Measurements from ENCODE around the gene UNC119. TPM values are rescaled to one million over a fixed set of nuclear protein-coding genes. Genes with fewer than 3 reads are reported as not detected.

Gene UNC119
- total RNA-seq, 2 donors from 2014 or later, result 39.1 to 67.7 TPM

GRCh38 chr17:28541439-28541838 lies 11.0 kb downstream of the UNC119 start:
- Mint-ChIP-seq H3K4me3 (no peak overlapping the region), H3K36me3 (ENCODE audit: low read depth) (no peaks in the 10 kb centered on the region), H3K4me1 (no peaks in the 10 kb centered on the region), H3K27me3 (no peaks in the 10 kb centered on the region), H3K27ac (no peak overlapping the region), H3K9me3 (no peaks in the 10 kb centered on the region)
- ATAC-seq (replicated peaks), result no peak

- H3K4me3 Mint-ChIP-seq, result no peak overlapping the region
- H3K4me1 Mint-ChIP-seq, result no peaks in the 10 kb centered on the region
- no peaks in the 10 kb centered on the region for H3K27me3 Mint-ChIP-seq
- no peaks in the 10 kb centered on the region for H3K36me3 Mint-ChIP-seq (ENCODE audit: low read depth)
- ATAC-seq (replicated peaks), result peak; percentile 9
- no peaks in the 10 kb centered on the region for H3K9me3 Mint-ChIP-seq
- no peak overlapping the region for H3K27ac Mint-ChIP-seq
Measured at GRCh38 chr17:28540231-28540630, 12.2 kb downstream of the UNC119 start.

DNA sequence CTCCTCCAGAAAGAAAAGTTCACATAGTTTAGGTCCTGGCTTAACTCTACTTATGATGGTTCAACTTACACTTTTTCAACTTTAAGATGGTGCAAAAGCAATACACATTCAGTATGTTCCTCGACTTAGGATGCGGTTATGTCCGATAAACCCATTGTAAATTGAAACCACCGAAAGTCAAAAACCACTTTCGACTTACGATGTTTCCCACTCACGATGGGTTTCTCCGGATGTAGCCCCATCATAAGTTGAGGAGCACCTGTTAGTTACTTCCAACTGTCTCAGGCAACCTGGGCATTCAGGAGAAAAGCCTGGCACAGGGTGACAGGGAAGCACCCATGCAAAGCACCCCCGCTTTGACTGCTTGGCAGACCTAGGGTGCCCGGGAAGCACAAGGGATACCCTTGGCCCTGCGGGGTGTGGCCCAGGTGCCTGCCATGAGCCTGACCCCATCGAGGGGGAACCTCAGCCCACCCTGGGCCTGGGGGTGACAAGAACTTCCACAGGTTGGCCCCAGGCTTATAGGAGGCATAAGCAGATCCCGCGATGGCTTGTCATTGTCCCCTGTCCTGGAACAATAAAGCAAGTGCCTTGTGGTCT lies 14.0 kb downstream of the UNC119 start:
- Mint-ChIP-seq H3K4me1 (no peaks in the 10 kb centered on the region), H3K27ac (no peak overlapping the region), H3K9me3 (no peaks in the 10 kb centered on the region), H3K36me3 (ENCODE audit: low read depth) (no peaks in the 10 kb centered on the region), H3K27me3 (no peaks in the 10 kb centered on the region), H3K4me3 (no peak overlapping the region)
- no peak for ATAC-seq (replicated peaks)

- Mint-ChIP-seq H3K4me1 (no peaks in the 10 kb centered on the region), H3K27ac (no peak overlapping the region), H3K36me3 (ENCODE audit: low read depth) (no peaks in the 10 kb centered on the region), H3K9me3 (no peaks in the 10 kb centered on the region), H3K27me3 (no peaks in the 10 kb centered on the region), H3K4me3 (no peak overlapping the region)
- ATAC-seq (replicated peaks), result no peak
Measured at GRCh38 chr17:28537219-28537610, 15.2 kb downstream of the UNC119 start.

DNA sequence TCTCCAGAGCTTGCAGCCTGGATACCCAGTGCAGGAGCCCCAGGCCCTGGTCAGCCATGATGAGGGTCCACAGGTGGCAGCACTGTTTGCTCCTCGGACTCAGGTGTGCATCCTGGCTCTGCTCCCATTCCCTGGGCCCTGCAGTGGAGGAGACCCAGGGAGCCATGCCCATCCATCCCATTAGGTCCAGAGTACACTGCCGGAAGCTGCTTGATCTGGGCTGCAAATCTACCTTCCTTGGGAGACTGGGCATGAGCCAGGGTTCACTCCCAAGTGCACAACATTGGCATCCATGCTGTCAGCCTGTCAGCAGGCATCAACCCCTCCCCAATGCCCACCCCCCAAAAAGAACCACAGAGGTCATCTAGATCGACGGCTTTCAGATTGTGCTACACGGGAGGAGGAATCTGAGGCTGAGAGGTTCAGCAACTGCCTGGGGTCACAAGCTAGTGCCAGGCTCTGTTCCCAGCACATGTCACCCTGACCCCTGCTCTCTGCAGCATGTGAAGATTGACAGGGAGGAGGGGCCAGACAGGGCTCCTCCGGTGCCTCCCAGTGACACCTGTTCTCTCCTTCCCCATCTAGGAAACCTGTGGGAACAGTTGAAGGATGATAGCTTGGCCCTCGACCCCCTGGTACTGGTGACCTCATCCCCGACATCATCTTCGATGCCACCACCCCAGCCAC lies 15.7 kb downstream of the UNC119 start:
- H3K36me3 Mint-ChIP-seq (ENCODE audit: low read depth), result no peaks in the 10 kb centered on the region
- H3K27ac Mint-ChIP-seq, result no peak overlapping the region
- H3K4me1 Mint-ChIP-seq, result no peaks in the 10 kb centered on the region
- ATAC-seq (replicated peaks), result no peak
- no peaks in the 10 kb centered on the region for H3K9me3 Mint-ChIP-seq
- H3K27me3 Mint-ChIP-seq, result no peaks in the 10 kb centered on the region
- H3K4me3 Mint-ChIP-seq, result no peak overlapping the region

DNA sequence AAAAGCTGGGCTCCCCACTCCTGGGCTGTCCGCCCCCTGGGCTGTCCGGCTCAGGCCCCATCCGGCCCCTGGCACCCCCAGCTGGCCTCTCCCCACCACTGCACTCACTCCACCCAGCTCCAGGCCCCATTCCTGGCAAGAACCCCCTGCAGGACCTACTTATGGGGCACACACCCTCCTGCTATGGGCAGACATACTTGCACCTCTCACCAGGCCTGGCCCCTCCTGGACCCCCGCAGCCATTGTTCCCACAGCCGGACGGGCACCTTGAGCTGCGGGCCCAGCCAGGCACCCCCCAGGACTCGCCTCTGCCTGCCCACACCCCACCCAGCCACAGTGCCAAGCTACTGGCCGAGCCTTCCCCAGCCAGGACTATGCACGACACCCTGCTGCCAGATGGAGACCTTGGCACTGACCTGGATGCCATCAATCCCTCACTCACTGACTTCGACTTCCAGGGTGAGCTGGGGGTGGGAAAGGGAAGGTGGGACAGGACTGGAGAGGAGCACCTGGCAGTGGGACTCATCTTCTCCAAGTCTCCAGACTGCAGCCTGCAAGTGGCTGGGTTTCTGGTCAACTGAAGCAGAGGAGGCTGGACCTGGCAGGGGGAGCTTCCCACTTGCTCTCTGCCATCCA lies 17.6 kb downstream of the UNC119 start:
- no peak for ATAC-seq (replicated peaks)
- Mint-ChIP-seq H3K9me3 (no peaks in the 10 kb centered on the region), H3K27ac (no peak overlapping the region), H3K27me3 (no peaks in the 10 kb centered on the region), H3K4me1 (no peaks in the 10 kb centered on the region), H3K36me3 (ENCODE audit: low read depth) (no peaks in the 10 kb centered on the region), H3K4me3 (no peak overlapping the region)

GRCh38 chr17:28533091-28533807 lies 19.2 kb downstream of the UNC119 start:
- H3K27me3 Mint-ChIP-seq, result no peaks in the 10 kb centered on the region
- ATAC-seq (replicated peaks), result no peak
- H3K4me1 Mint-ChIP-seq, result no peaks in the 10 kb centered on the region
- H3K27ac Mint-ChIP-seq, result no peak overlapping the region
- H3K9me3 Mint-ChIP-seq, result no peaks in the 10 kb centered on the region
- H3K4me3 Mint-ChIP-seq, result no peak overlapping the region
- H3K36me3 Mint-ChIP-seq (ENCODE audit: low read depth), result no peaks in the 10 kb centered on the region

DNA sequence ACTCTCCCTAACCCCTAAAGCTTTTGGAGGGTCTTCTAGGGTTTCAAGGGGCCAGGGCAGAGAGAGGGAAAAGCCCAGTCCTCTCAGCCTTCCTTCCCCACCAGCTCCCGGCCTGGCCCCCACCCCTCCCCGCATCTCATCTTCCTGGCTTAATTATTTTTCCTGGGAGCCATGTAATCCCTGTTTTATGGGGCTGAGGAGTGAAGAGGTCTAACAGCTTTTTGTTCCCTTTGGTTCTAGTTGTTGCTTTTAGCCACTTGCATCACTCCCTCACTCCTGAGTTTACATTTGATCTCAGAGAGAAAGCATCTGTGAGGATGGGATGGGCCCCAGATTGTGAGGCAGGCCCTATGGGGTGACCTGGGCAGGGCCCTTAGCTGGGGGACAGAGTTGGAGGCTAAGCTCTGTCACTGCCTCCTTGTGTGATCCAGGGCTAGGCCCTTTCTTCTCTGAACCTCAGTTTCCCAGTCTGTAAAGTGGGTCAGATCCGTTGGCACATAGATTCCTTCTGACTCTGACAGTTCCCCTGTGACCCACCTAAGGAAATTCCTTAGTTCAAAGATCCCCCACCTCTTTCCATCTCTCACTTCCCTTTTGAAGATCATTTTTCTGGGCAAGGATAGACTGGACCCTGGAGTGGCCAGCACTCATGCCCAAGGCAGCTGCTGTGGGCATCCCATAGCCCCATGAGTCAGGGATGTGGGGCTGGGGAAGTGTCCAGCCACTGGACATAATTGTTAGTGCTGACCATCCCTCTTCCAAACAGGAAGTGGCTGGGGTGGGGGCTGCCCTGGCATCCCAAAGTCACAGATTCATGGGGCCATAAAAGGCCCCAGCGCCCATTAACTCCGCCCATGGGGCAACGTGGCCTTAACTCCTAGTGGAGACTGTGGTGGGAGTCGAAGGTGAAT lies 20.1 kb downstream of the UNC119 start:
- H3K4me1 Mint-ChIP-seq, result no peaks in the 10 kb centered on the region
- no peaks in the 10 kb centered on the region for H3K27me3 Mint-ChIP-seq
- H3K4me3 Mint-ChIP-seq, result no peak overlapping the region
- no peaks in the 10 kb centered on the region for H3K36me3 Mint-ChIP-seq (ENCODE audit: low read depth)
- H3K27ac Mint-ChIP-seq, result no peak overlapping the region
- no peaks in the 10 kb centered on the region for H3K9me3 Mint-ChIP-seq
- ATAC-seq (replicated peaks), result no peak

- no peaks in the 10 kb centered on the region for H3K4me1 Mint-ChIP-seq
- no peaks in the 10 kb centered on the region for H3K36me3 Mint-ChIP-seq (ENCODE audit: low read depth)
- no peak for ATAC-seq (replicated peaks)
- H3K9me3 Mint-ChIP-seq, result no peaks in the 10 kb centered on the region
- H3K27ac Mint-ChIP-seq, result no peak overlapping the region
- H3K27me3 Mint-ChIP-seq, result no peaks in the 10 kb centered on the region
- H3K4me3 Mint-ChIP-seq, result no peak overlapping the region
Measured at GRCh38 chr17:28530926-28531325, 21.5 kb downstream of the UNC119 start.

DNA sequence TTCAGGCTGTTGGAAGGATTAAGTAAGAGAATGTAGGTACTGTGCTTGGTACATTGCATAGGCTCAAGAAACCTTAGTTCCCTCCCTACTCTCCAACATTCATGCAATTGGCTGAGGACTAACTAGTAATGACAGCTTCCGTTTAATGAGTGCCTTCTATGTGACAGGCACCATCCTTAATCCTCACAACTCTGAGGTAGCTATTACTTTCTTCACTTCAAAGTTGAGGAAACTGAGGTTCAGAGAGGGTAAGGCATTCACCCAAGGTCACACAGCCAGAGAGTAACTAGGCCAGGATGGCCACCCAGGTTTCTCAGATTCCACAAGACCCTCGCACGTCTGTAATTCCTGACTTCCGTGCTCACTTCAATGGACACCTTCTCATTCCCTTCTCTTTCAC lies 22.2 kb downstream of the UNC119 start:
- H3K27ac Mint-ChIP-seq, result no peak overlapping the region
- H3K4me3 Mint-ChIP-seq, result no peak overlapping the region
- no peaks in the 10 kb centered on the region for H3K9me3 Mint-ChIP-seq
- no peaks in the 10 kb centered on the region for H3K36me3 Mint-ChIP-seq (ENCODE audit: low read depth)
- no peaks in the 10 kb centered on the region for H3K27me3 Mint-ChIP-seq
- no peak for ATAC-seq (replicated peaks)
- no peaks in the 10 kb centered on the region for H3K4me1 Mint-ChIP-seq

- H3K27me3 Mint-ChIP-seq, result no peaks in the 10 kb centered on the region
- no peaks in the 10 kb centered on the region for H3K4me1 Mint-ChIP-seq
- no peak for ATAC-seq (replicated peaks)
- no peaks in the 10 kb centered on the region for H3K9me3 Mint-ChIP-seq
- no peak overlapping the region for H3K27ac Mint-ChIP-seq
- no peaks in the 10 kb centered on the region for H3K36me3 Mint-ChIP-seq (ENCODE audit: low read depth)
- no peak overlapping the region for H3K4me3 Mint-ChIP-seq
Measured at GRCh38 chr17:28529013-28529400, 23.4 kb downstream of the UNC119 start.

DNA sequence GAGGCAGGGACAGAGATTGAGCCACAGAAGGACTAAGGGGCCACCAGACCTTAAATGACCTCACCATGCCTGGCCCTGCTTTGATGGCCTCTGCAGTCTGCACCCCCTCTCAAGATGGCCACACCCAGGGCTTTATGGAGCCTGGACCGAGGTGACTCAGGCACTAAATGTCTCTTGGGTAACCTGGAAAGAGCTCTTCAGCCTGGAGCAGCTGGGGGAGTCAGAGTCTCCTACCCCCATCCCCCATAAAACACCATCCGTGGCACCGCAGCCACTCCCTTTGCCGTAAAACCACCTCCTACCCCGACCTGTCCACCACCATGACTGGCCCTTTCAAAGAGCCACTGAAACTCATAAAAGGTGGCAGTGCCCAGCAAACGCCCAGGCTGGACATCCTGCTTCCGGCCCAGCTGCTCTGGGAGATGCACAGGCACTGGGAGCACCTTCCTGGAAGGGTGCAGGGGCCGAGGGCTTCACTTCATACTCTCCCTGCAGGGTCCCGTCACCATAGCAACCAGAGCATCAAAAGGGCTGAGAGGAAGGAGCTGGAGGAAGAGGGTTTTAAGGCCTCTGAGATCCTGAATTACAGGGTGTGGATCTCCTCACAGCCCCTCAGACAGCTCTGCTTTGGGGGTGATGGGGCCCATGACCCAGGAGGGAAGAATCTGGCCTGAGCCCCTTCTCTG lies 24.0 kb downstream of the UNC119 start:
- Mint-ChIP-seq H3K27me3 (no peaks in the 10 kb centered on the region), H3K27ac (no peak overlapping the region), H3K4me3 (no peak overlapping the region), H3K9me3 (no peaks in the 10 kb centered on the region), H3K4me1 (no peaks in the 10 kb centered on the region), H3K36me3 (ENCODE audit: low read depth) (no peaks in the 10 kb centered on the region)
- no peak for ATAC-seq (replicated peaks)

- H3K4me1 Mint-ChIP-seq, result no peaks in the 10 kb centered on the region
- no peak overlapping the region for H3K27ac Mint-ChIP-seq
- no peaks in the 10 kb centered on the region for H3K9me3 Mint-ChIP-seq
- no peak for ATAC-seq (replicated peaks)
- H3K36me3 Mint-ChIP-seq (ENCODE audit: low read depth), result no peaks in the 10 kb centered on the region
- no peaks in the 10 kb centered on the region for H3K27me3 Mint-ChIP-seq
- H3K4me3 Mint-ChIP-seq, result no peak overlapping the region
Measured at GRCh38 chr17:28527859-28528258, 24.6 kb downstream of the UNC119 start.

Measured in activated T-helper 17 cell treated with anti-CD3 and anti-CD28 coated beads, Interleukin-2, amount 50 U/mL, for 72 hours (primary cell).